Suppressor macrophage treated with lipopolysaccharide for 4 hours (primary cell): Measurements from ENCODE around the gene SASH3.

ENCODE experiments used
- DNase-seq: peaks from one replicate; pipeline ENCODE4 v3.0.0-alpha.2; 2020

Gene SASH3

DNA sequence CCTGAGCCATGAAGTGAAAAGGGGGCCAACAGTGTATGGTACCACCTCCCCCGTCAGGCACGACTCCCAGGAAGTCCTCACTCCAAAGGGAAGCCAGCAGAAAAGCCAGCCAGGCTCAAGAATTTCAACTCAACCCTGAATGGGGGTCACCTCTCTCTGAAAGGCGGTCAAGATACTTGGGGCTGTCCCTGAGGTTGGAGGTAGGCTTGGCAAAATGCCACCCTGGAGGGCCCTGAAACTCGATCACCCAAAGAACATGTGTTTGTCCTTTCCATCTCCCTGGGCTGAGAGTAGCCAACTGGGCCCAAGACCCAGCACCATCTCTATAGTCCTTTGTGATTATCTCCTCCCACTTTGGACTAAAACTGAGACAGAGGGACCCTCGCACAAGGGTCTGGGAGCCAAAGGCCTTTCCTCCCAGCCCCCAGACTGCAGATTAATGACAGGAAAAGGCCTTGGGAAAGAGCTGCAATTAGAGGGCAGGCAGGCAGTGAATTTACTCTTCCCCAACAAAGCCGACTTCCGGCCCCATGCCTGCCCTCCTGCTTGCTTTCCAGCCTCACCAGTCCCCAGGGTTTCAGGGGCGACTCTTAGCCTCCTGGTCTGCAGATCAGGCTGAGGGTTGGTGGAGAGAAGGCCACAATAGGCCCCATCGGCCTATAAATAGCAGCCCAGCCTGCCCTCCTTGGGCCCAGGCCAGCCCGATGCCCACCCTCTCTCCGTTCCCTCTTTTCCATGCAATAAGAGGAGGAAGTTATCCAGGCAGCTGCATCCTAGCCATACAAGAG is 5.6 kb downstream of the SASH3 start:
- DNase-seq: no peak

GRCh38 chrX:129786210-129786651 is 6.5 kb downstream of the SASH3 start:
- DNase-seq: peak; percentile 52

DNA sequence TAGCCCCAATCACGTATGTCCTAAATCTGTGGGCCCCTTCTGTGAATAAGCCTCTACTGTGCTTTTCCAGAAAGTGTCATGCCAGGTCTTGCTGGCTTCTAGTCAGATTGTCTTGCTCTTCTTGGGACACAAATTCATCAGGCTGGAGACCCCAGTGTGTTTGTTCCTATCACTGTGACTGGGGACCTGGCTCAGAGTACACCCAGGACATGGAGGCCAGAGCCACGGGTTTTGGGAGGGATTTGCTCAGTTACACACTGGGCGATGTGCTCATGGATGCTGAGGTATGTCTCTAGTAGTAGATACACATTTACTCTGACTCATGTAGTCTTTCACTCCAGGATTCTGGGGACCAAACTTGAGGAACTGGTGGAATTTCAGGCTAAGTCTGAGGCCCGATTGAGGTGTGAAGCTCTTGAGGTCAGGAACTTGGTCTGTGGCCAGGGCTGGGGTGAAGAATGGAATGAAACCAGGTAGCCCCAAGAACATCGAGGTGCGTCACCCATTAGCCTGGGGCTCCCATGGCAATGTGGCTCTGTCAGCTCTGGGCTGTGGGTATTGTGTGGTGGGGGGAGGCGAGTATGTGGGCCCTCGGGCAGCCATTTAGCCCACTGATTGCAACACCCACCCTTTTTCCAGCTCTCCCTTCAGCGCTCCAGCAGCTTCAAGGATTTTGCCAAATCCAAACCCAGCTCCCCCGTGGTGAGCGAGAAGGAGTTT is 7.7 kb downstream of the SASH3 start:
- no peak for DNase-seq

DNA sequence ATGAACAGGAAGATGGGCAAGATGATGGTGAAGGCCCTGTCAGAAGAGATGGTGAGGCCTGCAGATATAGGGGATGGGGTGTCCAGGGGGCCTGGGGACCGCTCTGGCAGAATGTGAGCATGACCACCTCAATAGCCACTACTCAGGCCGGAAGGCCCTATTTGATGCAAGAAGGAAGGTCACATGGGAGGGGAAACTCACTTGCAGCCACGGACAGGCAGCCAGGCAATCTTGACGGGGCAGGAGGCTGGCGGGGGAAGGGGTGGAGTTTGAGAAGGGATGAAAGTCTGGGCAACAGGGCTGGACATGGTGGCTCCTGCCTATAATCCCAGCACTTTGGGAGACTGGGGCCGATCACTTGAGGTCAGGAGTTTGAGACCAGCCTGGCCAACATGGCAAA is 8.8 kb downstream of the SASH3 start:
- no peak for DNase-seq

GRCh38 chrX:129790146-129790545 is 10.4 kb downstream of the SASH3 start:
- DNase-seq: no peak

- DNase-seq: no peak
Measured at GRCh38 chrX:129790808-129791207, 11.1 kb downstream of the SASH3 start.

DNA sequence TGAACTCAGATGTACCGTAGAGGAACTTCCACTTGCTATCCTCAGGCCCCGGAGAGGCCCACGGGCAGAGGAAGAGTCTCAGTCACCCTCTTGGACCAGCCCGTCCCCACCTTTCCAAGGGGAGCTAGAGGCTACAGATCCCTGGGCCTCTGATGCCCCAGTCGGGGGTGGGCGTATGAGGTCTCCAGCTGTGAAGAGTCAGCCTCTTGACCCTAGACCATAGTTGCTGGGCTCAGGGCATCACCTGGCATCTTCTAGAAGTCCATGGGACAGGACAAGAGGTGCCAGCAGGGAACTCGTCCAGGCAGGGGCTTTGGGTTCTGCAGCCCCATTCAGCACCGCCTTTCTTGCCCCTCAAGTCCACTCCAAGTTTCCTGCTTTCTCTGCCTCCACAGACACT is 11.6 kb downstream of the SASH3 start:
- no peak for DNase-seq

DNA sequence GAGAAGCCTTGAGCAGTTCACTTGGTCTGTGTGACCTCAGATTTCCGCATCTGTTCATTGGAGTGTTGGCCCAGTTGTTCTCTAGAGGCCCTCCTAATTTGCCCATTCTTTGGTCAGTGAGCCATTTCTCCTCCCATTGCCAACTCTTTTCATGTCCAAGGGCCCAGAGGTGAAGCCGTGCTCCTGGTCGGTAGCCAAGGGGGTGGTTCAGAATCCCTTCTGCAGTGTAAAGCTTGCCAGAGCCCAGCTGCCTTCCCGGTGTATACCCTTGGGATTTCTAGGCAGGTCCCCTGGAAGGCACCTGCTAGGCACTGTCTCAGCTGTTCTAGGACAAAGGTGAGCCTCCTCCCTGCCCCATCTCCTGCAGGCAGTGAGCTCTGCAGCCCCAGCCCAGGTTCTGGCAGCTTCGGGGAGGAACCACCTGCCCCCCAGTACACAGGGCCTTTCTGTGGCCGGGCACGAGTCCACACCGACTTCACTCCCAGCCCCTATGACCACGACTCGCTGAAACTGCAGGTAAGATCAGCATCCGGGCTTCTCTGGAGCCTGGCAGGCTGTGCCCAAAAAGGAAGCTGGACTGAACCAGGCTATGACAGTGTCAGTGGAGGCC is 12.3 kb downstream of the SASH3 start:
- no peak for DNase-seq

DNA sequence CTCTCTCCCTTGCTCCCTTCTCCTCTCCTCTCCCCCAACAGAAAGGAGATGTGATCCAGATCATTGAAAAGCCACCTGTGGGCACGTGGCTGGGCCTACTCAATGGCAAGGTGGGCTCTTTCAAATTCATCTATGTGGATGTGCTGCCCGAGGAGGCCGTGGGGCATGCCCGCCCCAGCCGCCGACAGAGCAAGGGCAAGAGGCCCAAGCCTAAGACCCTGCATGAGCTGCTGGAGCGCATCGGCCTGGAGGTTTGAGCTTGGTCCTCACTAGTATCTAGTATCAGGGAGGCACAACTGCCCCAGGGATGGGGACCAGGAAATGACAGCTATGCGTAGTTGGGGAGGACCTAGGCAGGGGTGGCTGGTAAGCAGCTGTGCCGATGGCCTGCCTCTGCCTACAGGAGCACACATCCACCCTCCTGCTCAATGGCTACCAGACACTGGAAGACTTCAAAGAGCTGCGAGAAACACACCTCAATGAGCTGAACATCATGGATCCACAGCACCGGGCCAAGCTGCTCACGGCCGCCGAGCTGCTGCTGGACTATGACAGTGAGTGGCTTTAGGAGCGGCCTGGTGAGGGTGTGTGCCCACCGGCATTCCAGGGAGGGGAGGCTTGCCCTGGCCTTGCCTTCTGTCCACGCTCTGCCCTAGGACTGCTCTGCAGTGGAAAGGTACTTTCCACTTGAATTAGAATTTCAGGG is 13.0 kb downstream of the SASH3 start:
- DNase-seq: no peak

GRCh38 chrX:129793604-129794191 is 13.9 kb downstream of the SASH3 start:
- no peak for DNase-seq

GRCh38 chrX:129795584-129795983 is 15.8 kb downstream of the SASH3 start:
- no peak for DNase-seq

DNA sequence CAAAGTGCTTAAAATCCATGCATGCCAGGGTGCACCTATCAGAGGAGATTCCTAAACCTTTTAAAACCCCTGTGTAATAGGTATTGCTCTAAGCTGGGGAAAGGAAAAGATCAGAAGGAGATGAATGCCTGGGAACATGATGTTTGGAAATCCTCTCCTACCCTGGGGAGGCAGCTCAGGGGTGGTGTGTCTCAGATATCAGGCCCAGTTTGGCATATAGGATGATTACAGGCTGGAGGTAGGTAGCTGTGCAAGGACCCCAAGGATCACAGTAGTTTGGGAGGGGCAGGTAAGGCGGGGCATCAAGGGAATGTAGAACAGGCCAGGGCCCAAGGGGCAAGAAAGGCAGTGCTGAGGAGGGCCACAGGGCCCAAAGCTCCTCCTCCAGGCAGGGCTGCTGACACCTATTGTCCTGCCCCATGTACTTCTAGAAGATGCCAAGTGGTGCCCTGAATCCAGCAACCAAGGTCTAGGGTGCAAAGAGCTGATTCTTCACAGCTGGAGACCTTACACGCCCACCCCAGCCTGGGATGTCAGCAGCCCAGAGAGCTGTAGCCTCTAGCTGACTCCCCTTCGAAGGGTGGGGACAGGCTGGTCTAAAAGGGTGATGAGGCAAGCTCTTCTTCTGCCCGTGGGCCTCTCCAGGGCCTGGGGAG is 17.6 kb downstream of the SASH3 start:
- no peak for DNase-seq

GRCh38 chrX:129798456-129798855 is 18.7 kb downstream of the SASH3 start:
- DNase-seq: no peak

DNA sequence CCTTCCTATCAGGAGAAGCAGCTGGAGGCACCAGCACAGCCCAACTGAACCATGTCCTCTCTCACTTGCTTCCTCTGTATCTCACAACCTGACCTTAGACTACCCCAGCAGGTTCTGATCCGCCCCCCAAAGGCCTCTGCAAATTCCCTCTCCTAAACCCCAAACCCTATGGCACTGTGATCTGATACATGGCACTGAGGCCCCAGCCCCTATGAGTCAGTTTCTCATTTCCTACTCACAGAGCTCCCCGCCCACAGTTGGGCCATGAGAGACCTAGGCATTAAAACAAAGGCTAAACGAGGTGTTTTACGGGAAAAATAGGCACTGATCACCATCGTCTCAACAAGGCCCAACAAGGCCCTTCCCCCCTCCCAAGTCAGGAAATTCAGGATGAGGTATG is 19.1 kb downstream of the SASH3 start:
- peak; percentile 52 for DNase-seq

GRCh38 chrX:129800186-129800585 is 20.4 kb downstream of the SASH3 start:
- no peak for DNase-seq

GRCh38 chrX:129802863-129803262 is 23.1 kb downstream of the SASH3 start:
- no peak for DNase-seq

DNA sequence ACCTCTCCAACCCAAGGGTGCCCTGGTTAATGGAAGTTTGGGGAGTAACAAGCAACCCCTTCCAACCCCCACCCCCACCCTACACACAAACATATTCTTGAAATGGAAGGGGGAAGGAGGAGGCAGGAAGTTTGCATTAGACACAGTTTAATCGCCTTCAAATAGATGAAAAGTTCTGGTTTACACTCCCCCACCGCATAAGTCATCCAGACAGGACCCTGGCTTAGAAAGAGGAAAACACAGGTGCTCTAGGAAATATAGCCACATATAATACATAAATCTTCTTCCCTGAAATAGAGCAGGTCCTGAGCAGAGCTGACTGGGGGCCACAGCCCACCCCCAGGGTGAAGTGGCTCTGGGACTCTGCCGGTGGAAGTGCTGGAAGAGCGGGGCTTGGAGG is 25.1 kb downstream of the SASH3 start:
- no peak for DNase-seq

GRCh38 chrX:129808158-129808828 is 28.5 kb downstream of the SASH3 start:
- DNase-seq: peak; percentile 55

DNA sequence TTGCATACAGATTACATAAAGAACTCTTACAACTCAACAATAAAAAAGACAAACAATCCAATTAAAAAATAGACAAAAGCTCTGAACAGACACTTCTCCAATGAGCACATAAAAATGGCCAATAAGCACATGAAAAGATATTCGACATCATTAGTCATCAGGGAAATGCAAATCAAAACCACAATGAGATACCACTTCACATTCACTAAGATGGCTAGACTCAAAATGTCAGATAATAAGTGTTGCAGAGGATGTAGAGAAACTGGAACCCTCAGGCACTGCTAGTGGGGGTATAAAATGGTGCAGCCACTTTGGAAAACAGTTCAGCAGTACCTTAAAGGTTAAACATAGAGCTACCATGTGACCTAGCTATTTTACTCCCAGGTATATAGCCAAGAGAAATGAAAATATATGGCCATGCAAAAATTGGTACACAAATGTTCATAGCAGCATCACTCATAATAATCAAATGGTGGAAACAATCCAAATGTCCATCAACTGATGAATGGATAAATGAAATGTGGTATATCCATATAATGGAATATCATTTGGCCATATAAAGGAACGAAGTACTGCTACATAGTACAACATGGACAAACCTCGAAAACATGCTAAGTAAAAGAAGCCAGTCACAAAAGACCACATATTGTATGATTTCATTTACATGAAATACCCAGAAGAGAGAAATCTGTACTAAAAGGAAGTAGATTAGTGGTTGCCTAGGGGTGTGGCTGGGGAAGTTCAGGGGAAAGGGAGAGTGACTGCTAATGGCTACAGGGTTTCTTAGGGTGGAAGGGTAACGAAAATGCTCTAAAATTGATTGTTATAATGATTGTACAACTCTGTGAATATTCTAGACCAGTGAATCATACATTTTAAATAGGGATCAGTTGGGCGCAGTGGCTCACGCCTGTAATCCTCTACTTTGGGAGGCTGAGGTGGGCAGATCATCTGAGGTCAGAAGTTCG is 29.4 kb downstream of the SASH3 start:
- DNase-seq: peak; percentile 72

GRCh38 chrX:129813662-129814368 is 34.1 kb downstream of the SASH3 start:
- DNase-seq: no peak
